GM23338 (cell line): ENCODE data around the gene ST3GAL6. TPM values are rescaled to one million over a fixed set of nuclear protein-coding genes. Genes with fewer than 3 reads are reported as not detected.

Source experiments
- ATAC-seq: fragments of 200-7000 bp; cut with Tn5 transposase; 3 replicates; pipeline ENCODE4 v1.9.1; 2020
- DNase-seq: peaks from one replicate; pipeline ENCODE4 v3.0.0-alpha.2; 2015; ENCODE audit warnings: low spot score
- H2AFZ ChIP-seq: fragments of 200-600 bp; sonication (generic); 2 replicates; pipeline ENCODE4 v1.8.0; 2016; ENCODE audit warnings: antibody characterized with exemption, mild to moderate bottlenecking, moderate library complexity
- H3F3A ChIP-seq: fragments of 200-600 bp; sonication (generic); replicated peaks from 2 replicates; pipeline ENCODE4 v1.8.0; 2017; ENCODE audit warnings: antibody characterized with exemption, mixed run types, low read depth
- H3K27ac ChIP-seq: fragments of 200-600 bp; sonication (generic); 2 replicates; pipeline ENCODE4 v1.6.1; 2016; ENCODE audit warnings: low read depth
- H3K27me3 ChIP-seq: fragments of 200-600 bp; sonication (generic); 2 replicates; pipeline ENCODE4 v1.8.0; 2016; ENCODE audit warnings: mild to moderate bottlenecking, mixed run types, moderate library complexity; ENCODE audit not compliant: insufficient read depth
- H3K36me3 ChIP-seq: fragments of 200-600 bp; sonication (generic); 2 replicates; pipeline ENCODE4 v1.8.0; 2016; ENCODE audit warnings: mild to moderate bottlenecking; ENCODE audit not compliant: insufficient read depth
- H3K4me1 ChIP-seq: fragments of 200-600 bp; sonication (generic); 2 replicates; pipeline ENCODE4 v1.8.0; 2016; ENCODE audit warnings: mild to moderate bottlenecking, moderate library complexity; ENCODE audit not compliant: insufficient read depth
- H3K4me2 ChIP-seq: fragments of 200-600 bp; sonication (generic); 2 replicates; pipeline ENCODE4 v1.7.1; 2017; ENCODE audit warnings: mixed run types
- H3K4me3 ChIP-seq: fragments of 200-600 bp; sonication (generic); 2 replicates; pipeline ENCODE4 v1.6.1; 2016; ENCODE audit warnings: mixed run types
- H3K79me2 ChIP-seq: fragments of 200-600 bp; sonication (generic); replicated peaks from 2 replicates; pipeline ENCODE4 v1.8.0; 2017; ENCODE audit warnings: mild to moderate bottlenecking; ENCODE audit not compliant: insufficient read depth
- H3K9me2 ChIP-seq: fragments of 200-600 bp; sonication (generic); 2 replicates; pipeline ENCODE4 v1.8.0; 2017; ENCODE audit not compliant: insufficient read depth
- H4K20me1 ChIP-seq: fragments of 200-600 bp; sonication (generic); replicated peaks from 2 replicates; pipeline ENCODE4 v1.8.0; 2017; ENCODE audit warnings: mild to moderate bottlenecking; ENCODE audit not compliant: insufficient read depth
- H3K27ac Mint-ChIP-seq: 2 replicates; pipeline ENCODE4 v1.8.0; 2020; ENCODE audit warnings: inconsistent platforms, mild to moderate bottlenecking, moderate library complexity, mixed read lengths
- H3K27me3 Mint-ChIP-seq: 3 replicates; pipeline ENCODE4 v1.8.0; 2022; ENCODE audit warnings: low read depth, mild to moderate bottlenecking, moderate library complexity, mixed read lengths, inconsistent platforms; ENCODE audit not compliant: insufficient read depth, poor library complexity
- H3K36me3 Mint-ChIP-seq: 3 replicates; pipeline ENCODE4 v1.8.0; 2021; ENCODE audit warnings: low read depth, mild to moderate bottlenecking, inconsistent platforms, moderate library complexity, mixed read lengths
- H3K4me1 Mint-ChIP-seq: 3 replicates; pipeline ENCODE4 v1.8.0; 2020; ENCODE audit warnings: mild to moderate bottlenecking, inconsistent platforms, mixed read lengths
- H3K4me3 Mint-ChIP-seq: 3 replicates; pipeline ENCODE4 v1.8.0; 2021; ENCODE audit warnings: moderate library complexity, mild to moderate bottlenecking, inconsistent platforms, mixed read lengths
- H3K9me3 Mint-ChIP-seq: 3 replicates; pipeline ENCODE4 v1.8.0; 2020; ENCODE audit warnings: moderate library complexity, mild to moderate bottlenecking, inconsistent platforms, mixed read lengths
- EZH2phosphoT487 ChIP-seq: fragments of 200-600 bp; sonication (generic); IDR thresholded peaks from one replicate; pipeline ENCODE4 v1.8.1; 2018; ENCODE audit warnings: antibody characterized with exemption; ENCODE audit not compliant: unreplicated experiment
- JUNB ChIP-seq: IDR thresholded peaks from one replicate; pipeline ENCODE4 v1.6.1; 2016; ENCODE audit warnings: antibody characterized with exemption; ENCODE audit not compliant: unreplicated experiment
- NANOG ChIP-seq: IDR thresholded peaks from 2 replicates; pipeline ENCODE4 v1.6.1; 2016; ENCODE audit warnings: antibody characterized with exemption, borderline replicate concordance
- POLR2AphosphoS5 ChIP-seq: IDR thresholded peaks from 2 replicates; pipeline ENCODE4 v1.6.1; 2016; ENCODE audit warnings: antibody characterized with exemption, low read depth
- REST ChIP-seq: IDR thresholded peaks from one replicate; pipeline ENCODE4 v1.6.1; 2018; ENCODE audit warnings: antibody characterized with exemption; ENCODE audit not compliant: unreplicated experiment
- STAT1 ChIP-seq: IDR thresholded peaks from one replicate; pipeline ENCODE4 v1.6.1; 2016; ENCODE audit warnings: antibody characterized with exemption; ENCODE audit not compliant: unreplicated experiment
- ZNF114 ChIP-seq: fragments of 250-450 bp; sonication (Bioruptor Pico); IDR thresholded peaks from 2 replicates; pipeline ENCODE4 v1.5.0; 2020; ENCODE audit warnings: mild to moderate bottlenecking, moderate library complexity
- polyA plus RNA-seq: library from polyadenylated mRNA; unstranded; fragments of >200 nt; fragmentation: Nextera tagmentation; extraction: Ambion mirVana; gene quantifications from 2 replicates; pipeline ENCODE4 v1.2.1, GENCODE V29; 2016
- total RNA-seq: library from RNA; depleted of rRNA; stranded (reverse); fragments of >200 nt; shearing (Covaris generic); gene quantifications from 2 replicates; pipeline ENCODE4 v1.2.3, GENCODE V29; 2014
- TF ChIP-seq, protein P1 (sequence below): fragments of 250-450 bp; sonication (Bioruptor Pico); IDR thresholded peaks from 2 replicates; pipeline ENCODE4 v1.5.0; 2020; ENCODE audit warnings: mild to moderate bottlenecking, moderate library complexity

The ST3GAL6 gene
- total and polyA plus RNA-seq, 2 experiments from 2014 or later, result 4.7 to 8.1 TPM

- Mint-ChIP-seq H3K36me3 (no peaks in the 10 kb centered on the region), H3K4me1 (no peaks in the 10 kb centered on the region; the same call in 1 of the 3 replicates), H3K4me3 (no peak overlapping the region), H3K27me3 (peaks cover 3% of the 10 kb centered on the region), H3K27ac (no peak overlapping the region), H3K9me3 (no peaks in the 10 kb centered on the region)
- ATAC-seq (no peak), DNase-seq (no peak)
- no peaks in the 10 kb centered on the region for H3K36me3 ChIP-seq
- H3F3A ChIP-seq, result no peaks in the 10 kb centered on the region
- no peak overlapping the region for H2AFZ ChIP-seq
- H3K4me2 ChIP-seq, result no peak overlapping the region
- H3K9me2 ChIP-seq, result no peaks in the 10 kb centered on the region
- no peaks in the 10 kb centered on the region for H3K79me2 ChIP-seq
- no peaks in the 10 kb centered on the region for H3K4me1 ChIP-seq
- H3K4me3 ChIP-seq, result no peak overlapping the region
- no peak overlapping the region; the same call in 1 of the 2 replicates for H3K27ac ChIP-seq
- no peaks in the 10 kb centered on the region for H3K27me3 ChIP-seq
- TF ChIP-seq EZH2phosphoT487 (no peak), STAT1 (no peak), REST (no peak), POLR2AphosphoS5 (no peak), JUNB (no peak), NANOG (no peak), ZNF114 (CRISPR knock-in tag) (no peak)
- TF ChIP-seq, protein P1, sequence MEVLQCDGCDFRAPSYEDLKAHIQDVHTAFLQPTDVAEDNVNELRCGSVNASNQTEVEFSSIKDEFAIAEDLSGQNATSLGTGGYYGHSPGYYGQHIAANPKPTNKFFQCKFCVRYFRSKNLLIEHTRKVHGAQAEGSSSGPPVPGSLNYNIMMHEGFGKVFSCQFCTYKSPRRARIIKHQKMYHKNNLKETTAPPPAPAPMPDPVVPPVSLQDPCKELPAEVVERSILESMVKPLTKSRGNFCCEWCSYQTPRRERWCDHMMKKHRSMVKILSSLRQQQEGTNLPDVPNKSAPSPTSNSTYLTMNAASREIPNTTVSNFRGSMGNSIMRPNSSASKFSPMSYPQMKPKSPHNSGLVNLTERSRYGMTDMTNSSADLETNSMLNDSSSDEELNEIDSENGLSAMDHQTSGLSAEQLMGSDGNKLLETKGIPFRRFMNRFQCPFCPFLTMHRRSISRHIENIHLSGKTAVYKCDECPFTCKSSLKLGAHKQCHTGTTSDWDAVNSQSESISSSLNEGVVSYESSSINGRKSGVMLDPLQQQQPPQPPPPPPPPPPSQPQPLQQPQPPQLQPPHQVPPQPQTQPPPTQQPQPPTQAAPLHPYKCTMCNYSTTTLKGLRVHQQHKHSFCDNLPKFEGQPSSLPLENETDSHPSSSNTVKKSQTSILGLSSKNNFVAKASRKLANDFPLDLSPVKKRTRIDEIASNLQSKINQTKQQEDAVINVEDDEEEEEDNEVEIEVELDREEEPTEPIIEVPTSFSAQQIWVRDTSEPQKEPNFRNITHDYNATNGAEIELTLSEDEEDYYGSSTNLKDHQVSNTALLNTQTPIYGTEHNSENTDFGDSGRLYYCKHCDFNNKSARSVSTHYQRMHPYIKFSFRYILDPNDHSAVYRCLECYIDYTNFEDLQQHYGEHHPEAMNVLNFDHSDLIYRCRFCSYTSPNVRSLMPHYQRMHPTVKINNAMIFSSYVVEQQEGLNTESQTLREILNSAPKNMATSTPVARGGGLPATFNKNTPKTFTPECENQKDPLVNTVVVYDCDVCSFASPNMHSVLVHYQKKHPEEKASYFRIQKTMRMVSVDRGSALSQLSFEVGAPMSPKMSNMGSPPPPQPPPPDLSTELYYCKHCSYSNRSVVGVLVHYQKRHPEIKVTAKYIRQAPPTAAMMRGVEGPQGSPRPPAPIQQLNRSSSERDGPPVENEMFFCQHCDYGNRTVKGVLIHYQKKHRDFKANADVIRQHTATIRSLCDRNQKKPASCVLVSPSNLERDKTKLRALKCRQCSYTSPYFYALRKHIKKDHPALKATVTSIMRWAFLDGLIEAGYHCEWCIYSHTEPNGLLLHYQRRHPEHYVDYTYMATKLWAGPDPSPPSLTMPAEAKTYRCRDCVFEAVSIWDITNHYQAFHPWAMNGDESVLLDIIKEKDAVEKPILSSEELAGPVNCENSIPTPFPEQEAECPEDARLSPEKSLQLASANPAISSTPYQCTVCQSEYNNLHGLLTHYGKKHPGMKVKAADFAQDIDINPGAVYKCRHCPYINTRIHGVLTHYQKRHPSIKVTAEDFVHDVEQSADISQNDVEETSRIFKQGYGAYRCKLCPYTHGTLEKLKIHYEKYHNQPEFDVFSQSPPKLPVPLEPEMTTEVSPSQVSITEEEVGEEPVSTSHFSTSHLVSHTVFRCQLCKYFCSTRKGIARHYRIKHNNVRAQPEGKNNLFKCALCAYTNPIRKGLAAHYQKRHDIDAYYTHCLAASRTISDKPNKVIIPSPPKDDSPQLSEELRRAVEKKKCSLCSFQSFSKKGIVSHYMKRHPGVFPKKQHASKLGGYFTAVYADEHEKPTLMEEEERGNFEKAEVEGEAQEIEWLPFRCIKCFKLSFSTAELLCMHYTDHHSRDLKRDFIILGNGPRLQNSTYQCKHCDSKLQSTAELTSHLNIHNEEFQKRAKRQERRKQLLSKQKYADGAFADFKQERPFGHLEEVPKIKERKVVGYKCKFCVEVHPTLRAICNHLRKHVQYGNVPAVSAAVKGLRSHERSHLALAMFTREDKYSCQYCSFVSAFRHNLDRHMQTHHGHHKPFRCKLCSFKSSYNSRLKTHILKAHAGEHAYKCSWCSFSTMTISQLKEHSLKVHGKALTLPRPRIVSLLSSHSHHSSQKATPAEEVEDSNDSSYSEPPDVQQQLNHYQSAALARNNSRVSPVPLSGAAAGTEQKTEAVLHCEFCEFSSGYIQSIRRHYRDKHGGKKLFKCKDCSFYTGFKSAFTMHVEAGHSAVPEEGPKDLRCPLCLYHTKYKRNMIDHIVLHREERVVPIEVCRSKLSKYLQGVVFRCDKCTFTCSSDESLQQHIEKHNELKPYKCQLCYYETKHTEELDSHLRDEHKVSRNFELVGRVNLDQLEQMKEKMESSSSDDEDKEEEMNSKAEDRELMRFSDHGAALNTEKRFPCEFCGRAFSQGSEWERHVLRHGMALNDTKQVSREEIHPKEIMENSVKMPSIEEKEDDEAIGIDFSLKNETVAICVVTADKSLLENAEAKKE (CRISPR knock-in tag), result no peak
- no peaks in the 10 kb centered on the region for H4K20me1 ChIP-seq
These were observed 15.8 kb downstream of the ST3GAL6 start for GRCh38 chr3:98778852-98779413.
